Measurements from ENCODE around the gene ALPG.
"Not testable (repeated sequence)": the region's sequence is repeated elsewhere in the genome, so short reads cannot be mapped to it uniquely, and the experiment has no call there.

The ALPG gene

DNA sequence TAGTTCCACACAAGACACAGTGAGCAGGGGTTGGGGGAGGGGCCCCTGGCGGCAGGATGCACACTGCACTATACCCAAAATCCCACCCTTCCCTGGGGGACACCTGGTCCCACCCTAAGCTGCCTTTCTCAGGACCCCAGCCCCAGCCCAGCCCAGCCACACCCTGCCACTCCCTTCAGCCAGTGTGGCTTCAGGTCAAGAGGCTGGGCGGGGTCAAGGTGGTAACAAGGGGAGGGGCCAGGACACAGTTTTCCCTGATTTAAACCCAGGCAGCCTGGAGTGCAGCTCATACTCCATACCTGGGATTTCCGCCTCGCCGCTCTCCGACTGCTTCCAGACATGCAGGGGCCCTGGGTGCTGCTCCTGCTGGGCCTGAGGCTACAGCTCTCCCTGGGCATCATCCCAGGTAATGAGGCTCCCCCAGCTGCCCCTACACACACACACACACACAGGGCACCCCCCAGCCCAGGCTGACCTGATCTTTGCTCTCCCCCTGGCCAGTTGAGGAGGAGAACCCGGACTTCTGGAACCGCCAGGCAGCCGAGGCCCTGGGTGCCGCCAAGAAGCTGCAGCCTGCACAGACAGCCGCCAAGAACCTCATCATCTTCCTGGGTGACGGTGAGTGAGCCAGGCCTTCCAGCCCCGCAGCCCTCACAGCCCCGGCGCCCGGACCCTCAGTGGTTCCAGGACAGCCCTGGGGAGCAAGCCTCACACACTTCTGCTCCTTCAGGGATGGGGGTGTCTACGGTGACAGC, at the start of gene ALPG:
TSS of gene ALPG (plus strand) at position 289 of the 755 bp plus-strand sequence. CDS start at position 340, 51 bp downstream.
- DNase-seq, result no peak

DNA sequence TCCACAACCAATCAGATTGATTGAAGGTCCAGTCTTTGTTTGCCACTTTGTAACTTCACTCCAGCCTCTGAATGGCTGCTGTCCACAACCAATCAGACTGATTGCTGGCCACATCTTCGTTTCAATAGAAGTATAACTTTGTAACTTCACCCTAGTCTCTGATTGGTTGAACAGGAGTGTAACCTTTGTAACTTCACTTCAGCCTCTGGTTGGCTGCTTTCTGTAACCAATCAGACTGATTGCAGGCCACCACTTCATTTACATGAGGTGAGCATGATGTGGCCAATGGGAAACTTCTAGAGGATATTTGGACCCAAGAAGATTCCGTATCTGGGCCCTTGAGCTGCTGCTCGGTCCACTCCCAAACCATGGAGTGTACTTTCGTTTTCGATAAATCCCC, 45.0 kb upstream of the ALPG start:
- no peak for DNase-seq

DNA sequence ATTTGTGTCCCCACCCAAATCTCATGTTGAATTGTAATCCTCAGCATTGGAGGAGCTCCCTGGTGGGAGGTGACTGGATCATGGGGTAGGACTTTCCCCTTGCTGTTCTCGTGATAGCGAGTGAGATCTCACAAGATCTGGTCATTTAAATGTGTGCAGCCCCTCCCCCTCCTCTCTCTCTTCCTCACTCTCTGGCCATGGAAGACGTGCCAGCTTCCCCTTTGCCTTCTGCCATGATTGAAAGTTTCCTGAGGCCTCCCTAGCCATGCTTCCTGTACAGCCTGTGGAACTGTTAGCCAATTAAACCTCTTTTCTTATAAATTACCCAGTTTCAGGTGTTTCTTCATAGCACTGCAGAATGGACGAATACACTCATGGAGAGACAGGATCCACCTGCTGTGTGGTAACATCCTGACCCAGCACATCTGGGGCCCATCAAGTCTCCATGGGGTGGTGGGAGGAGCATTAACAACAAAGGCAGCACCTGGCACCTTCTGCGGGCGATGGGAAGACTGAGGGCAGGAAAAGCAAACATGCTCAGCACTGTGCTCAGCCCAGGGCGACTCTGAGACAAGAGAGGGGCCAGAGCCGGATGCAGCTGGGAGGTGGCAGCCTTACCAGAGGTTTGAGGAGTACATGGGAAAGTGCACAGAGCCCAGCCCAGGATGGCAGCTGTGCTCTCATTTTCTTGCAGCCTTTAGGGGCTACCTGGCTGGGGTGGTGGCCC, 44.3 kb upstream of the ALPG start:
- no peak for DNase-seq

DNA sequence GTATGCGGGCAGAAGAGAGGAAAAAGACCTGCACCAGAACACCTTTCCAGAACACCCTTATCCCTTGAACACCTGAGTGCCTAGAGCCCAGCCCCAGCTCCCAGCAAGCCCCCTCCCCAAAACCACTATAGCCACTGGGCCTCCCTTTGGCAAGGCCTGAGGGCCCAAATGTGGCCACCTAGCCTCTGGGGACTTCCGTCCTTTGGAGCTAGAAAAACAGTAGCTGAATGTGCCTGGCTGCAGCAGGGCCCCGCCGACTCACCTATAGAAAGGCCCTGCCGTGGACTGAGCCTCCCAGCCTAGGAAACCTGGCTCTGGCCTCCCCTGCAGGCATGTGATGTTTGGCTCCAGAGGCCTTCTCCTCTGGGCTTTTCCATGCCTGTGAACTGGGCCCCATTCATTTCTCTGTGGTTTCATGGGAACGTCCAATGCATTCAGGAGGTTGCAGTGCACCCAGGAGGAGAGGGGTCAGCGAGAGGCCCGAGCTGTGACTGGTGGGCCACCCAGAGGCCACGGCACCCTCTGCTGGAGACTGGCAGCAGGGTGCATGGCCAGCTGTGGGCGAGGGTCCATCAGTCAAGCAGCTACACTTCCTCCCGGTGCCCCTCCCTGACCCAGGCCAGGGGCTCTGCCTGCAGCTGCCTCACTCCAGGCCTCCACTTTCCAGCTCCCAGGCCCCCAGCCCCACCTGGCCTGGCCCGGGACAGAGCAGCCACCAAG, 43.4 kb upstream of the ALPG start:
- not testable (repeated sequence) for DNase-seq

GRCh38 chr2:232363784-232364615, 42.6 kb upstream of the ALPG start:
- peak; percentile 40 to 61 (median 60) for DNase-seq

DNA sequence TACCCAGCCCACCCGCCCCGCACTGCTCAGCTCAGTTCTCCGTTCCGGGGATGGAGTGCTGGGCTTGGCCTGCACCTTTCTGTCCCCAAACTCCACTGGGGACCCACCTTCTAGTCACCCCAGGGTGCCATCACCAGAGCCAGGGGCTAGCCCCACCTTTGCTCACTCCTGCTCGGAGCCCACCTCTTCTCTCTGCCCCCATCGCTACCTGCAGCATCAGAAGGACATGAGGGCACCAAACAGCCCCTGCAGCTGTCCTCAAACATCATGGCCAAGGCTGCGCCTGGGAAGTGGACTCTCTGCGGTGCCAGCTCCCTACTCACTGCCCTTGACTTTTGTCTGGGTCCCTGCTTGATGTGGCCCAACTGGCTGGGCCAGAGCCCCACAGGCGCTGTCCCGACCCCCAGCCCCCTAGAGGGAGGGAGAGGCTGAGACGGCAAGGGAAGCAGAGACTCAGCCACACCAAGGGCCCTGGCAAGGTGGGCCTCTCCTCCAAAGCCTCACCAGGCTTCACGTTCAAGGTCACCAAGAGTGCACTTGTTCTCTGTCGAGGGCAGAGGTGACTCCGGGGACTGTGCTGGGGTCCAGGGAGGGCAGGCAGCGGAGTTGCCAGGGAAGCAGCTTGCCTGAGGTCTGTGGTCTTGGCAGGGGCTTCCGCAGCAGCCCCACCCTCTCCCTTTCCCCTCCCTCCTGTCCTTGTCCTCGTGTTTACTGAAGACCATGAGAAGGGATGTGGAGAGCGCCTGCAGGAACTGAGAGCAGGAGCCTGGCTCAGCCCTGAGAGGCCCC, 41.6 kb upstream of the ALPG start:
- not testable (repeated sequence) for DNase-seq

GRCh38 chr2:232365621-232366321, 40.9 kb upstream of the ALPG start:
- DNase-seq, result peak; percentile 31 to 61 (median 41)

DNA sequence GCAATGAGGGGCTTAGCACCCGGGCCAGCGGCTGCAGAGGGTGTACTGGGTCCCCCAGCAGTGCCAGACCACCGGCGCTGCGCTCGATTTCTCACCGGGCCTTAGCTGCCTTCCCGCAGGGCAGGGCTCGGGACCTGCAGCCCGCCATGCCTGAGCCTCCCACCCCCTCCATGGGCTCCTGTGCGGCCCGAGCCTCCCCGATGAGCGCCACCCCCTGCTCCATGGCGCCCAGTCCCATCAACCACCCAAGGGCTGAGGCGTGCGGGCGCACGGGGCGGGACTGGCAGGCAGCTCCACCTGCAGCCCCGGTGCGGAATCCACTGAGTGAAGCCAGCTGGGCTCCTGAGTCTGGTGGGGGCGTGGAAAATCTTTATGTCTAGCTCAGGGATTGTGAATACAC, 40.2 kb upstream of the ALPG start:
- not testable (repeated sequence) for DNase-seq

DNA sequence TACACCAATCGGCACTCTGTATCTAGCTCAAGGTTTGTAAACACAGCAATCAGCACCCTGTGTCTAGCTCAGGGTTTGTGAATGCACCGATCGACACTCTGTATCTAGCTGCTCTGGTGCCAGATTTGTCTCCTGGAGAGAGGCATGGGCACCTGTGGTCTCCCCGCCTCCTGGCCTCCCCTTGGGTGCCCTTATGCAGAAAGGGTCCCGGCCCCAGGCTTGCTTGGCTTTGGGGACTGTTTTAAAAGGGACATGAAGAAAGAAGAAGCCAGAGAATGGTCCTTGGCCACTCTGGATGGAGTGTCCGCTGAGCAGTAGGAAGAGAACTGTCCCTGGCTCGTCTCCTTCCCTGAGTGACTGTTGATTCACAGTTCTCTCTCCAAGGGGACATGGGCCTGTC, 39.6 kb upstream of the ALPG start:
- DNase-seq, result no peak

DNA sequence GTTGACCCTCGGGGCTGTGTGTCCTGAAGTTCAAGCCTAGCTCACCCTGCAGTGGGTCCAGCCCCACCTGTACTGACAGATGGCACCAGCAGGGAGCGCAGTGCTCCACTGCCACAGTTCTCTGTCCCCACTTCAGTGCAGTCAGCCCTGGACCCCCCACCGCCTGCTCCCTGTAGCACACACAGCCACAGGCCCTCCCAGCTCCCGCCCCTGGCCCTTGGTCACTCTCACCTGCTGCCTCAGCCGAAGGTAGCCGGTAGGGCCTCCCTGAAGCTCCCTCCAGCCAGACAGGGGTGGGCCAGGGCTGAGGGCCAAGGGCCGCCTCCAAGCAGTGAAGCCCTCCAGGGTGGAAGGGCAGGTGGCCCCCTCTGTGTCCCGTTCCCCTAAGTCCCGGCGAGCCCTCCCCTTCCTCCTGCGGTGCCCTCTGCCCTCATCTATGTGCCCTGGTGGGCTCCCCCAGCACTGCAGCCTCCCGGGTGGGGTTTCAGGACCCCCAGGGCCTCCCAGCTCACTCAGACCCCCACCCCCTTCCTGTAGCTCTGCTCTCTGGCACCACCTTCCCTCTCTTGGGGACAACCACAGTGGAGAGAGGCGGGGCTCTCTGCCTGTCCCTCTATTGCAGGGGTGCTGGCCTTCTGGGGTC, 38.9 kb upstream of the ALPG start:
- no peak for DNase-seq

- DNase-seq, result peak in 1 of 3 donors; percentile 22
Observed at GRCh38 chr2:232368311-232368731, 38.3 kb upstream of the ALPG start.

GRCh38 chr2:232369126-232369951, 37.3 kb upstream of the ALPG start:
- DNase-seq, result peak in 1 of 3 donors; percentile 39

DNA sequence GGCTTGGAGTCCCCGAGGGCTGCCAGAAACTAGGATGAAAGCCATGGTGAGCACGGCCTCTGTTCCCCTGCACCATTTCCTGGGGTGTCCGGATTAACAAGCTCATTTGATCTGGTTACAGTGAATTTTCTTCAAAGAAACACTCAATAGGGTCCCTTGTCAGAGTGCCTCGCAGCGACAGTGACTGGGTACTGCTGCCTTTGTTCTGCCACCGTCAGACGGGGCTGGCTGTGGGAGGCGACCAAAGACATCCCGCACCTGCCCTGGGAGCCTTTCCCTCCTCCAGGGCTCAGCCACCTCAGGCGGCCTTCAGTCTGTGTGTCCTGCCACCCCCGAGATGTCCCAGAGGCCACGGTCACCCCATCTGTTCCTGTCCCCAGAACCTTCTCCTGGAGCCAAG, 36.6 kb upstream of the ALPG start:
- DNase-seq, result not testable (repeated sequence)

DNA sequence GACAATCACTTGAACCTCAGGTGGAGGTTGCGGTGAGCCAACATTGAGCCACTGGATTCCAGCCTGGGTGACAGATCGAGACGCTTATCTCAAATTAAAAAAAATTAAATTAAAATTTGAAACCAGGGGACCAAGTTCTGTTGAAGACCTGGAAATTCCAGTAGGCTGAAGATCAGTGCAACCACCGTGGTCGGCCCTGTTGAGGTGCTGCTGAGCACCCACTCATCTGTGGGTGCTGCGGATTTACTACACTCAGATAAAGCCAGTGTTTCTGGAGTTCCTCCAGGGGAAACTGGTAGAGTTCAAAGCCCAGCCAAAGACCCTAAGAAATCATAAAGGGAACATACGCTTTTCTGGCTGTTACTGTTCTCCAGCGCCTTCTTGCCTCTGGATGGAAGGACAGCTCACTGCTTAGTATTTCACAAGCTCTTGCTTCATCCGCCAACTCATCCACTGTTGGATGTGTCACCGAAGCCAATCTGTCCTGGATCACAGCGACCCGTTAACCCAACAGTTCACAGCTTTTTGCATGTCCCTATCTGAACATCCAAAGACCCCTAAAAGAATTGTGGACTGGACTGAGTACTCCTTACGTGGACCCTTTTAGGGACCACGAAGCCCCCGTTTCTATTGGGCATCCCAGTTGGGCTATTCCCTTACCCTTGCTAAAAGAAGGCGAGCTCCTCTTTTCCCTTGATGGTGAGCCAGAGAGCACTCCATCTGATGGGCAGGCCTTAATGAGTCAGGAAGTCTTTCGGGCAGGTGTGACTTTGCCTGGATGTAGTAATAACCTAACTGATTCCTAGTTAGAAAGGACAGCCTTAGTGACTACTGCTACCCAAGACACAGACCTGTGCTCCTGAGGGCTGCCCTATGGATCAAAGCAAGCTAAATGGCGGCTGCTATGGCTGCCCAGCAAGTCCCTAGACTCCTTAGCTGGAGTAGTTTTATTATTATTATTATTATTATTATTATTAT, 34.1 kb upstream of the ALPG start:
- DNase-seq, result peak; percentile 73 to 82 (median 74)

- DNase-seq, result no peak
Observed at GRCh38 chr2:232374356-232374755, 32.3 kb upstream of the ALPG start.

DNA sequence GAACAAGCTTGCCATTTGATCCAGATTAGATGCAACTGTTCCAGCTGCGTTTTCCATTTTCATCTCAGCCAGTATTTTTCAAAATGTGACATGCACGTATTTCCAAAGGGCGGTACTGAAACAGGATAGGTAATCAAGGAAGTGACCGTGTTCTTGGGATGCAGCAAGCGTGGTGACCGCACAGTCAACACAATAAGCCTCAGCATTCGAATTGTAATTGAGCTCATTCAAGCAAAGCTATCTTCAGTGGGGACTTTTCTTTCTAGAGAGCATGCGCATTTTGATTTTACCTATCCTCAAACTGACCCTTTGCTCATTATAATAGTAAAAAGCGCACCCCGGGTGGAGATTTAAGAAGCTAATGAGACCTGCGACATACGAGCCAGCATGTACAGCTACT, 31.5 kb upstream of the ALPG start:
- DNase-seq, result no peak

- no peak for DNase-seq
Observed at GRCh38 chr2:232376260-232376659, 30.4 kb upstream of the ALPG start.

GRCh38 chr2:232376713-232377112, 29.9 kb upstream of the ALPG start:
- no peak for DNase-seq
